ENCODE data around the gene HRH3. TPM values are rescaled to one million over a fixed set of nuclear protein-coding genes. Genes with fewer than 3 reads are reported as not detected.

Gene HRH3
- total RNA-seq, 1 donor from 2014 or later, result not detected

DNA sequence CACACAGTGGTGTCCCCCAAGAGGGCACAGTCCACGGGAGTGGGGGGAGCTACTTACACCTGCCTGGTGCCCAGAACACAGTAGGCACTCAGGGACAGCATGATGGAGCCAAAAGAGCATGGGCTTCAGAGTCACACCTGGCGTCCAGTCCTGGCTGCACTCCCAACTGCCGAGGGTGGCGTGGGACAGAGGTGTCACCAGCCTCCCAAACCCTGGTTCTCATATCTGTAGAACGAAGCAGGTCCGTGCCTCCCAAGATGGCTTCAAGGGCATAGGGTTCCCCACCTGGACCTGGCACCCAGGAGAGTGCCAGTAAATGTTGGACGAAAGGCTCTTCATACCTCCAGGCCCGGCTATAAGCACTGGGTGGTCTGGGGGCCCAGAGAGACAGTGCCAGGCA is 8.9 kb downstream of the HRH3 start:
- H3K4me3 Mint-ChIP-seq (ENCODE audit: unreplicated experiment), result no peak overlapping the region
- no peak for TF ChIP-seq CTCF (IDR thresholded peaks at IDR 0.05)
- peaks cover 7% of the 10 kb centered on the region for H3K4me1 Mint-ChIP-seq (ENCODE audit: unreplicated experiment)
- H3K27me3 Mint-ChIP-seq (ENCODE audit: unreplicated experiment), result peaks cover 8% of the 10 kb centered on the region
- no peak for DNase-seq (ENCODE audit: extremely low spot score, unreplicated experiment)
- H3K9me3 Mint-ChIP-seq (ENCODE audit: unreplicated experiment), result no peaks in the 10 kb centered on the region
- H3K36me3 Mint-ChIP-seq (ENCODE audit: unreplicated experiment), result no peaks in the 10 kb centered on the region
- H3K27ac Mint-ChIP-seq (ENCODE audit: unreplicated experiment), result no peak overlapping the region

DNA sequence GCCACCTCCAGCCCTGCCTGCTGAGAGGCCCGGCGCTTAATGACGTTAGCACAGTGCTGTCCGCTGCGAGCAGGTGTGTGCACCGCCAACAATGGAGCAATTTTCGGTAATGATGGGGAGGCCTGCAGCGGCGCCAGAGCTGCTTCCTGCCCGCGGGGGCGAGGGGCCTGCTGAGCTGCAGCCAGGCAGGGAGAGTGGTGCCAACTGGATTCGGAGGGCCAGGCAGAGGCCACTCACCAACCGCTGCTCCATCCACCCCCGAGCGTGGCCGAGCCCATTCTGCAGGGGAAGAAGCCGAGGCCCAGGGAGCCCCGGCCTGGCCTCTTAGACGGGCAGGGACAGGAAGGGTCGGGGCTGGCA is 9.6 kb downstream of the HRH3 start:
- Mint-ChIP-seq H3K36me3 (ENCODE audit: unreplicated experiment) (no peaks in the 10 kb centered on the region), H3K4me1 (ENCODE audit: unreplicated experiment) (peaks cover 7% of the 10 kb centered on the region), H3K4me3 (ENCODE audit: unreplicated experiment) (no peak overlapping the region), H3K27me3 (ENCODE audit: unreplicated experiment) (peaks cover 8% of the 10 kb centered on the region), H3K27ac (ENCODE audit: unreplicated experiment) (no peak overlapping the region), H3K9me3 (ENCODE audit: unreplicated experiment) (no peaks in the 10 kb centered on the region)
- DNase-seq (ENCODE audit: extremely low spot score, unreplicated experiment), result no peak
- no peak for TF ChIP-seq CTCF (IDR thresholded peaks at IDR 0.05)

GRCh38 chr20:62209850-62210495 is 10.1 kb downstream of the HRH3 start:
- H3K27me3 Mint-ChIP-seq (ENCODE audit: unreplicated experiment), result peaks cover 8% of the 10 kb centered on the region
- no peak overlapping the region for H3K4me3 Mint-ChIP-seq (ENCODE audit: unreplicated experiment)
- no peak overlapping the region for H3K27ac Mint-ChIP-seq (ENCODE audit: unreplicated experiment)
- no peaks in the 10 kb centered on the region for H3K9me3 Mint-ChIP-seq (ENCODE audit: unreplicated experiment)
- no peak for DNase-seq (ENCODE audit: extremely low spot score, unreplicated experiment)
- H3K4me1 Mint-ChIP-seq (ENCODE audit: unreplicated experiment), result peaks cover 7% of the 10 kb centered on the region
- H3K36me3 Mint-ChIP-seq (ENCODE audit: unreplicated experiment), result no peaks in the 10 kb centered on the region
- no peak for TF ChIP-seq CTCF (IDR thresholded peaks at IDR 0.05)

- Mint-ChIP-seq H3K36me3 (ENCODE audit: unreplicated experiment) (no peaks in the 10 kb centered on the region), H3K9me3 (ENCODE audit: unreplicated experiment) (no peaks in the 10 kb centered on the region), H3K4me3 (ENCODE audit: unreplicated experiment) (no peak overlapping the region), H3K27me3 (ENCODE audit: unreplicated experiment) (peaks cover 2% of the 10 kb centered on the region), H3K4me1 (ENCODE audit: unreplicated experiment) (peaks cover 7% of the 10 kb centered on the region), H3K27ac (ENCODE audit: unreplicated experiment) (no peak overlapping the region)
- DNase-seq (ENCODE audit: extremely low spot score, unreplicated experiment), result no peak
- no peak for TF ChIP-seq CTCF (IDR thresholded peaks at IDR 0.05)
Measured at GRCh38 chr20:62208795-62209755, 11.0 kb downstream of the HRH3 start.
